ENCODE measurements around the gene SLC26A9.

SLC26A9 gene

GRCh38 chr1:205978676-205979075, 35.4 kb upstream of the SLC26A9 start:
- Mint-ChIP-seq H3K36me3 (no peaks in the 10 kb centered on the region), H3K27ac (no peak overlapping the region), H3K4me3 (no peak overlapping the region), H3K27me3 (peaks cover 0 to under 1% of the 10 kb centered on the region in 2 donors), H3K4me1 (peaks cover 0 to 6% of the 10 kb centered on the region in 2 donors), H3K9me3 (peaks cover 3 to 6% of the 10 kb centered on the region in 2 donors)
- ATAC-seq (replicated peaks): no peak
- no peak for DNase-seq

- Mint-ChIP-seq H3K4me1 (peaks cover 0 to 12% of the 10 kb centered on the region in 2 donors), H3K36me3 (no peaks in the 10 kb centered on the region), H3K27ac (no peak overlapping the region), H3K4me3 (no peak overlapping the region), H3K9me3 (peaks cover 3 to 6% of the 10 kb centered on the region in 2 donors), H3K27me3 (peaks cover 0 to 4% of the 10 kb centered on the region in 2 donors)
- peak; percentile 96 to 98 for ATAC-seq (replicated peaks)
- peak; percentile 59 for DNase-seq
Observed at GRCh38 chr1:205977402-205978014, 34.3 kb upstream of the SLC26A9 start.

GRCh38 chr1:205976708-205977401, 33.6 kb upstream of the SLC26A9 start:
- Mint-ChIP-seq H3K9me3 (peaks cover under 1% of the 10 kb centered on the region in 2 donors), H3K27ac (no peak overlapping the region), H3K4me3 (no peak overlapping the region), H3K36me3 (no peaks in the 10 kb centered on the region), H3K4me1 (peaks cover 0 to 12% of the 10 kb centered on the region in 2 donors), H3K27me3 (peaks cover 0 to 4% of the 10 kb centered on the region in 2 donors)
- ATAC-seq (replicated peaks) (no peak), DNase-seq (no peak)

GRCh38 chr1:205976036-205976435, 32.8 kb upstream of the SLC26A9 start:
- no peak for DNase-seq
- no peak for ATAC-seq (replicated peaks)
- Mint-ChIP-seq H3K4me1 (peaks cover 0 to 12% of the 10 kb centered on the region in 2 donors), H3K9me3 (no peaks in the 10 kb centered on the region), H3K4me3 (no peak overlapping the region), H3K27me3 (peaks cover 0 to 4% of the 10 kb centered on the region in 2 donors), H3K27ac (no peak overlapping the region), H3K36me3 (no peaks in the 10 kb centered on the region)

GRCh38 chr1:205975387-205975998, 32.2 kb upstream of the SLC26A9 start:
- DNase-seq (no peak), ATAC-seq (replicated peaks) (no peak)
- peaks cover 0 to 4% of the 10 kb centered on the region in 2 donors for H3K27me3 Mint-ChIP-seq
- H3K9me3 Mint-ChIP-seq: no peaks in the 10 kb centered on the region
- H3K27ac Mint-ChIP-seq: no peak overlapping the region
- H3K4me1 Mint-ChIP-seq: peaks cover 0 to 12% of the 10 kb centered on the region in 2 donors
- H3K36me3 Mint-ChIP-seq: no peaks in the 10 kb centered on the region
- no peak overlapping the region for H3K4me3 Mint-ChIP-seq

- no peaks in the 10 kb centered on the region for H3K36me3 Mint-ChIP-seq
Observed at GRCh38 chr1:205974712-205975111, 31.5 kb upstream of the SLC26A9 start.

GRCh38 chr1:205973377-205974232, 30.3 kb upstream of the SLC26A9 start:
- Mint-ChIP-seq H3K4me3 (no peak overlapping the region), H3K27me3 (peaks cover 0 to 4% of the 10 kb centered on the region in 2 donors), H3K36me3 (no peaks in the 10 kb centered on the region), H3K27ac (no peak overlapping the region), H3K4me1 (peaks cover 0 to 12% of the 10 kb centered on the region in 2 donors), H3K9me3 (no peaks in the 10 kb centered on the region)
- no peak for DNase-seq
- ATAC-seq (replicated peaks): no peak

More at GRCh38 chr1:205974712-205975111, 31.5 kb upstream of the SLC26A9 start:
- H3K4me1 Mint-ChIP-seq: peaks cover 0 to 12% of the 10 kb centered on the region in 2 donors
- H3K4me3 Mint-ChIP-seq: no peak overlapping the region
- DNase-seq (no peak), ATAC-seq (replicated peaks) (no peak)
- H3K27ac Mint-ChIP-seq: no peak overlapping the region
- no peaks in the 10 kb centered on the region for H3K9me3 Mint-ChIP-seq
- H3K27me3 Mint-ChIP-seq: peaks cover 0 to 4% of the 10 kb centered on the region in 2 donors

- ATAC-seq (replicated peaks): no peak
- peaks cover 0 to 12% of the 10 kb centered on the region in 2 donors for H3K4me1 Mint-ChIP-seq
Observed at GRCh38 chr1:205972491-205973168, 29.4 kb upstream of the SLC26A9 start.

GRCh38 chr1:205972081-205972480, 28.8 kb upstream of the SLC26A9 start:
- Mint-ChIP-seq H3K9me3 (no peaks in the 10 kb centered on the region), H3K27me3 (peaks cover 0 to 4% of the 10 kb centered on the region in 2 donors), H3K4me1 (peaks cover 0 to 12% of the 10 kb centered on the region in 2 donors), H3K27ac (no peak overlapping the region), H3K36me3 (no peaks in the 10 kb centered on the region), H3K4me3 (no peak overlapping the region)
- ATAC-seq (replicated peaks) (no peak), DNase-seq (no peak)

More at GRCh38 chr1:205972491-205973168, 29.4 kb upstream of the SLC26A9 start:
- no peak overlapping the region for H3K4me3 Mint-ChIP-seq
- H3K36me3 Mint-ChIP-seq: no peaks in the 10 kb centered on the region
- no peaks in the 10 kb centered on the region for H3K9me3 Mint-ChIP-seq
- DNase-seq: no peak
- no peak overlapping the region for H3K27ac Mint-ChIP-seq
- H3K27me3 Mint-ChIP-seq: peaks cover 0 to 4% of the 10 kb centered on the region in 2 donors

- H3K9me3 Mint-ChIP-seq: no peaks in the 10 kb centered on the region
- no peak overlapping the region for H3K27ac Mint-ChIP-seq
- H3K27me3 Mint-ChIP-seq: peaks cover 0 to 4% of the 10 kb centered on the region in 2 donors
- ATAC-seq (replicated peaks): no peak
- H3K4me1 Mint-ChIP-seq: peaks cover 0 to 12% of the 10 kb centered on the region in 2 donors
- no peaks in the 10 kb centered on the region for H3K36me3 Mint-ChIP-seq
- no peak overlapping the region for H3K4me3 Mint-ChIP-seq
- no peak for DNase-seq
Observed at GRCh38 chr1:205971082-205971481, 27.8 kb upstream of the SLC26A9 start.

GRCh38 chr1:205970486-205970885, 27.2 kb upstream of the SLC26A9 start:
- peaks cover 0 to 4% of the 10 kb centered on the region in 2 donors for H3K27me3 Mint-ChIP-seq
- H3K9me3 Mint-ChIP-seq: no peaks in the 10 kb centered on the region
- no peaks in the 10 kb centered on the region for H3K36me3 Mint-ChIP-seq
- H3K27ac Mint-ChIP-seq: no peak overlapping the region
- H3K4me1 Mint-ChIP-seq: peaks cover 0 to 14% of the 10 kb centered on the region in 2 donors
- no peak for ATAC-seq (replicated peaks)
- no peak overlapping the region for H3K4me3 Mint-ChIP-seq
- no peak for DNase-seq

- Mint-ChIP-seq H3K27me3 (peaks cover 0 to 4% of the 10 kb centered on the region in 2 donors), H3K36me3 (no peaks in the 10 kb centered on the region), H3K4me3 (no peak overlapping the region), H3K4me1 (peaks cover 0 to 8% of the 10 kb centered on the region in 2 donors), H3K9me3 (no peaks in the 10 kb centered on the region), H3K27ac (no peak overlapping the region)
- ATAC-seq (replicated peaks) (no peak), DNase-seq (no peak)
Observed at GRCh38 chr1:205969229-205969628, 26.0 kb upstream of the SLC26A9 start.

- no peaks in the 10 kb centered on the region for H3K9me3 Mint-ChIP-seq
- no peak for DNase-seq
- H3K36me3 Mint-ChIP-seq: no peaks in the 10 kb centered on the region
- no peak overlapping the region for H3K4me3 Mint-ChIP-seq
- H3K27ac Mint-ChIP-seq: no peak overlapping the region
- H3K27me3 Mint-ChIP-seq: no peaks in the 10 kb centered on the region
- no peak for ATAC-seq (replicated peaks)
- peaks cover 0 to 3% of the 10 kb centered on the region in 2 donors for H3K4me1 Mint-ChIP-seq
Observed at GRCh38 chr1:205967554-205968335, 24.5 kb upstream of the SLC26A9 start.

Measured in stimulated activated naive B cell treated with anti-CD40 and anti-IgM and Interleukin-4, amounts not matched to agents 10 μg/mL and 1 μg/mL and 100 μg/mL, for 72 hours (primary cell).